Pancreas (tissue), 10 donors: ENCODE measurements around the gene CD34. TPM values are rescaled to one million over a fixed set of nuclear protein-coding genes. Genes with fewer than 3 reads are reported as not detected.
A peak's percentile ranks its signal among the peaks of the same experiment; 100 is the strongest.

Experiments used
- ATAC-seq, 4 donors: fragments of 200-7000 bp; cut with Tn5 transposase; one replicate each; pipeline versions ENCODE4 v1.8.0 to v1.9.1; 2020; ENCODE audit warnings: mild to moderate bottlenecking in 4 of 4, moderate library complexity in 4 of 4
- DNase-seq, 6 donors: peaks; one replicate each; pipeline ENCODE4 v3.0.0-alpha.2; 2020
- FAIRE-seq: peaks from 2 replicates; lab custom pipeline; 2012; peaks lifted over from hg19 to GRCh38; lab: Jason Lieb, UNC
- H3K27ac ChIP-seq, 4 donors: fragments of 200-600 bp; sonication (generic); 1 replicate in 3 of 4; 2 replicates in 1 of 4; pipeline versions ENCODE4 v1.5.0 to v1.8.0; 2020
- H3K27me3 ChIP-seq, 4 donors: fragments of 200-600 bp; one replicate each; pipeline ENCODE4 v1.8.0; 2021
- H3K36me3 ChIP-seq, 3 donors: fragments of 200-600 bp; sonication (generic) in 1 of 3; one replicate each; pipeline versions ENCODE4 v1.5.0 to v1.8.0; 2020 to 2021
- H3K4me1 ChIP-seq, 3 donors: fragments of 200-600 bp; one replicate each; pipeline ENCODE4 v1.8.0; 2021
- H3K4me3 ChIP-seq, 4 donors: fragments of 200-600 bp; sonication (generic) in 2 of 4; one replicate each; pipeline versions ENCODE4 v1.5.0 to v1.8.0; 2020 to 2021
- H3K9me3 ChIP-seq, 4 donors: fragments of 200-600 bp; one replicate each; pipeline ENCODE4 v1.8.0; 2021
- WGBS, 2 donors: extraction: QIAGEN DNeasy Blood & Tissue Kit; methylation state at CpG; one replicate each; pipeline ENCODE4 v1.1.7; 2013; 5-methylcytosine and 5-hydroxymethylcytosine counted together
- intact Hi-C, 3 donors: fragments of 100-400 bp; cut with DNase I; formaldehyde crosslinking; loops; one replicate each; pipeline versions ENCODE4 v1.11.1 to v1.14.2; 2022
- polyA plus RNA-seq, 2 donors: library from polyadenylated mRNA; stranded (reverse); fragments of 200-250 nt; gene quantifications; one replicate each; pipeline ENCODE4 v1.2.3, GENCODE V29; 2013
- total RNA-seq, 6 donors: library from RNA; stranded (reverse); fragmentation: NEBNext Ultra II Directional in 4 of 6; extraction: Animal tissue kit (Norgen Biotek cat#: 25700) in 4 of 6; gene quantifications; one replicate each; pipeline versions ENCODE4 v1.2.1 to v1.2.4, GENCODE V29; 2021 to 2023
- TF ChIP-seq, protein P1 (sequence below), 4 donors: fragments of 200-600 bp; sonication (generic) in 3 of 4; IDR thresholded peaks; one replicate each; pipeline versions ENCODE4 v1.5.0 to v1.8.0; 2021; ENCODE audit warnings: antibody characterized with exemption in 4 of 4
- donor health status: healthy with polysubstance abuse.
- donor health status: DM: no; HTN: no; CAD: no; lungs with moderate emphysema.
- donor health status: DM: no; HTN: no; CAD: no.
- donor health status: control.
- donor health status: control.
- donor health status: Bipolar disorder and iron deficiency.
- donor health status: DM: yes; HTN: yes; CAD: no.
- donor health status: DM: no; HTN: no; CAD: no.
- donor health status: DM: no; HTN: no; CAD: no.
- donor health status: DM: yes; HTN: yes; CAD: no.

CD34 gene
- total and polyA plus RNA-seq, 8 donors, result 5.2 to 11.9 (median 8.1) TPM

DNA sequence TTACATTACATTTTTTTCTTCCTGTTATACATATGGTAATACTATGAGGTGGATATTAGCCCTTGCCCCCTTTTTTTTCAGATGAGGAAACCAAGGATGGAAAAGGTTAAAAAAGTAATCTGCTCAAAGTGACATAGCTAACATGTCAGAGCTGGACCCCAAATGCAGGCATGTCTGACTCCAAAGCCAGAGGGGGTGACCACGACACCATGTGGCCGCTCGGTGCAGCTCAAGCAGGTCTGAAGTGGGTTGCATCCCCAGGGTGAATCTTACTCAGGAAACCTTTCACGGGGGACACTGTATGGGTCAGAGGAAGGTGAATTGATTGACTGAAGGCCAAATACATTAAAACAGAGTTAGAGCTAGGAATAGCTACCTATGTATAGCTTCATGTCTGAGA is 34.8 kb downstream of the CD34 start:
- peak in 1 of 4 donors; percentile 25 for ATAC-seq
- 72 to 76% methylated on average over 4 of the region's 4 CpGs for WGBS, 2 donors
- H3K4me3 ChIP-seq, result no peak overlapping the region
- TF ChIP-seq, protein P1, sequence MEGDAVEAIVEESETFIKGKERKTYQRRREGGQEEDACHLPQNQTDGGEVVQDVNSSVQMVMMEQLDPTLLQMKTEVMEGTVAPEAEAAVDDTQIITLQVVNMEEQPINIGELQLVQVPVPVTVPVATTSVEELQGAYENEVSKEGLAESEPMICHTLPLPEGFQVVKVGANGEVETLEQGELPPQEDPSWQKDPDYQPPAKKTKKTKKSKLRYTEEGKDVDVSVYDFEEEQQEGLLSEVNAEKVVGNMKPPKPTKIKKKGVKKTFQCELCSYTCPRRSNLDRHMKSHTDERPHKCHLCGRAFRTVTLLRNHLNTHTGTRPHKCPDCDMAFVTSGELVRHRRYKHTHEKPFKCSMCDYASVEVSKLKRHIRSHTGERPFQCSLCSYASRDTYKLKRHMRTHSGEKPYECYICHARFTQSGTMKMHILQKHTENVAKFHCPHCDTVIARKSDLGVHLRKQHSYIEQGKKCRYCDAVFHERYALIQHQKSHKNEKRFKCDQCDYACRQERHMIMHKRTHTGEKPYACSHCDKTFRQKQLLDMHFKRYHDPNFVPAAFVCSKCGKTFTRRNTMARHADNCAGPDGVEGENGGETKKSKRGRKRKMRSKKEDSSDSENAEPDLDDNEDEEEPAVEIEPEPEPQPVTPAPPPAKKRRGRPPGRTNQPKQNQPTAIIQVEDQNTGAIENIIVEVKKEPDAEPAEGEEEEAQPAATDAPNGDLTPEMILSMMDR (IDR thresholded peaks at IDR 0.05), result no peak
- H3K27me3 ChIP-seq, result no peaks in the 10 kb centered on the region
- intact Hi-C loops, result no loop called here
- no peak overlapping the region for H3K27ac ChIP-seq
- no peak for FAIRE-seq
- DNase-seq, result no peak
- H3K4me1 ChIP-seq, result no peaks in the 10 kb centered on the region
- H3K9me3 ChIP-seq, result no peaks in the 10 kb centered on the region
- H3K36me3 ChIP-seq, result no peaks in the 10 kb centered on the region

DNA sequence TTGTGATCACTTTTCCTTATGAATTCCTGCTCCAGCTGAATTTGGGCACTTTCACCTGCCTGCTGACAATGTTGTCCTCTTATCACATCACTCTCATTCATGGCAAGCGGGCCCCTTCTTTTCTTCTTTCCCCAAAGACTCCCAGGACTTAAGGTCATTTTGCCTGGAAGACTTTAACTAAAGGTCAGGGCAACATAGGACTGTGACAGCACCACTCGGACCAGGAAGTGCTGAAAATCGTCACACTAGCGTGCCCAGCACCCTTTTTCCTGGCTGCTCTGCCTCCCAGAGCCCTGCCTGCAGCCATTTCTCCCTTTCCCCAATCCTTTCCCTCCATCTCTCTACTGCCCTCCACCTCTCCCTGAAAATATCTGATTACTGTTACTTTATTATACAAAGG is 35.4 kb downstream of the CD34 start:
- Histone ChIP-seq H3K9me3 (no peaks in the 10 kb centered on the region), H3K4me1 (no peaks in the 10 kb centered on the region), H3K36me3 (no peaks in the 10 kb centered on the region), H3K27ac (no peak overlapping the region), H3K4me3 (no peak overlapping the region), H3K27me3 (no peaks in the 10 kb centered on the region)
- ATAC-seq, result no peak
- TF ChIP-seq, protein P1 (IDR thresholded peaks at IDR 0.05), result no peak
- WGBS, 2 donors, result 68 to 77% methylated on average over 4 of the region's 4 CpGs
- intact Hi-C loops, result no loop called here
- FAIRE-seq, result no peak
- DNase-seq, result no peak

DNA sequence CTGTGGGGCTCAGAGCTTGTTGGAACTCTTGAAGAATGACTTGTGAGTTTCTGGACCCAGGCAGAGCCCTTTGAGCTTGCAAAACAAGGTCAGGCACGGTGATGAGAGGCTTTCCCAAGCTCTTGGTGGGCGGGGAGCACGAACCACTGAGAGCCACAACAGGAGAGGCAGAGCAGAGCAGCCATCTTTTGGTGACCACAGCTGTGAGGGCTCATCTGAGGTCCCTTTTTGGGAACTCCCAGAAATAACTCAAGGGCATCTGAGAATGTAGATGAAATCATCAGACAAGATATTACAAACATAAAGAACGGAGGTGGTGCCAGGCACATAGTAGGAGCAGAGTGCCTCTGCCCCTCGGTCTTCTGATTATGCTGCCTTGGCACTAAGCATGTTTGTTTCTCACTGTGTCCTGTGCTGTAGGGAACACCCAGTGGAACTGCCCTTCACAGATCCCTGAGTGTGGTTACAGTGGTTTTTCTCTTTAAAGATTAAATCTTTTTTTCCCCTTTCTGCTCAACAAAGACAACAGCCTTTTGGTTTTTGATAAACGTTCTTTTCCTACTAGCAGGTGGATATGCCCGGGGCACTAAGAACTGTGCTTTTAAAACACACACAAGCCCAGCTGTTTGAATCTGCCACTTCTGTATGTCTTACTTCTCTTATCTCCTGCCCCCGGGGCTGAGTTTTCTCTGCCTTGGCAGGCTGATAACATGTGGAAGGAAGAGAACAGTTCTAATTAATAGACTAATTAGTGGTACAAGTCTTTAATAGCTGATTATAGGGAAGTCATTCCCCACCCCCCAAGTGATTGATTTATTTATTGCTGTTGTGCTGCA is 37.7 kb downstream of the CD34 start:
- no peak for DNase-seq
- H3K27ac ChIP-seq, result no peak overlapping the region
- intact Hi-C loops, result no loop called here
- ATAC-seq, result peak in 1 of 4 donors; percentile 8
- no peaks in the 10 kb centered on the region for H3K9me3 ChIP-seq
- H3K27me3 ChIP-seq, result no peaks in the 10 kb centered on the region
- 34 to 39% methylated on average over 8 of the region's 8 CpGs for WGBS, 2 donors
- no peak for FAIRE-seq
- peaks cover 0 to 8% (median 3%) of the 10 kb centered on the region in 3 donors for H3K4me1 ChIP-seq
- TF ChIP-seq, protein P1 (IDR thresholded peaks at IDR 0.05), result no peak
- H3K4me3 ChIP-seq, result no peak overlapping the region
- no peaks in the 10 kb centered on the region for H3K36me3 ChIP-seq

DNA sequence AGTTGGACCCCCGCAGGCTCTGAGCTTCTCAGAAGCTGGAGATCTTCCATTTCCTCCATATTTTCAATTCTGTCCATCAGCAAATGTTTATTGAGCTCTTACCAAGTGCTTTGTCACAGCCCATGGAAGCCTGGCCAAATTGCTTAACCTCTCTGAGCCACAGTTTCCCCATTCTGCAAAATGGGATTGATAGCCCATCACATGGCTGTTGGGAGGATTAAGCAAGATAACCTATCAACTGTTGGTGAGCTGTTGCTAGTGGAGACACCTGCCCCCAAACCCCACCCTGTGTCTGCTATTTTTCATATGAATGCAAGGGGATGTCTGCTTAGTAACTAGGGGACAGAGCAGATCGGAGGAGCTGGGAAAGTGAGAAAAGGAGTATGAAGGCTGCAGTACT is 38.3 kb downstream of the CD34 start:
- no peak overlapping the region for H3K4me3 ChIP-seq
- H3K4me1 ChIP-seq, result peaks cover 0 to 9% (median 3%) of the 10 kb centered on the region in 3 donors
- H3K9me3 ChIP-seq, result no peaks in the 10 kb centered on the region
- no peak overlapping the region for H3K27ac ChIP-seq
- 94 to 96% methylated on average over 2 of the region's 2 CpGs for WGBS, 2 donors
- intact Hi-C loops, result no loop called here
- H3K27me3 ChIP-seq, result no peaks in the 10 kb centered on the region
- DNase-seq, result no peak
- H3K36me3 ChIP-seq, result no peaks in the 10 kb centered on the region
- no peak for ATAC-seq
- TF ChIP-seq, protein P1 (IDR thresholded peaks at IDR 0.05), result no peak
- no peak for FAIRE-seq

DNA sequence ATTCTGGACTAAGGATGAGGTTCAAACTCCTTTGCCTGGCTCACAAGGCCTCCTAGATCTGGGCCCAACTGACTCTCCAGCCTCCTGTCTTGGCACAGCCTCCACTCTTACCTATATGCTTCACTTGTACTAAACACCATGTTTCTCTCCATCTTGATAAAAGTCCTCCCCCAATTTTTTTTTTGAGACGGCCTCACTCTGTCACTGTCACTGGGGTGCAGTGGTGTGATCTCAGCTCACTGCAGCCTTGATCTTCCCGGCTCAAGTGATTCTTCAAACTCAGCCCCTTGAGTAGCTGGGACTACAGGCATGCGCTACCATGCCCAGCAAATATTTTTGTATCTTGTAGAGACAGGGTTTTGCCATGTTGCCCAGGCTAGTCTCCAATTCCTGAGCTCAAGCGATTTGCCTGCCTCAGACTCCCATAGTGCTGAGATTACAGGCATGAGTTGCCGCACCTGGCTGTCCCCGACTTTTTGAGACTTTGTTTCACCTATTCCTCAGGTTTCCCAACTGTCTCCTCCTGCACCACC is 39.7 kb downstream of the CD34 start:
- FAIRE-seq (no peak), ATAC-seq (no peak), DNase-seq (no peak)
- no peaks in the 10 kb centered on the region for H3K9me3 ChIP-seq
- H3K4me1 ChIP-seq, result peaks cover 0 to 16% (median 3%) of the 10 kb centered on the region in 3 donors
- H3K27me3 ChIP-seq, result no peaks in the 10 kb centered on the region
- 85 to 90% methylated on average over 6 of the region's 6 CpGs for WGBS, 2 donors
- no peak overlapping the region for H3K27ac ChIP-seq
- TF ChIP-seq, protein P1 (IDR thresholded peaks at IDR 0.05), result no peak
- intact Hi-C loops, result no loop called here
- H3K4me3 ChIP-seq, result no peak overlapping the region
- no peaks in the 10 kb centered on the region for H3K36me3 ChIP-seq
